ENCODE measurements around the gene PPIL4.
"Not testable (repeated sequence)": the region's sequence is repeated elsewhere in the genome, so short reads cannot be mapped to it uniquely, and the experiment has no call there.

Gene PPIL4

DNA sequence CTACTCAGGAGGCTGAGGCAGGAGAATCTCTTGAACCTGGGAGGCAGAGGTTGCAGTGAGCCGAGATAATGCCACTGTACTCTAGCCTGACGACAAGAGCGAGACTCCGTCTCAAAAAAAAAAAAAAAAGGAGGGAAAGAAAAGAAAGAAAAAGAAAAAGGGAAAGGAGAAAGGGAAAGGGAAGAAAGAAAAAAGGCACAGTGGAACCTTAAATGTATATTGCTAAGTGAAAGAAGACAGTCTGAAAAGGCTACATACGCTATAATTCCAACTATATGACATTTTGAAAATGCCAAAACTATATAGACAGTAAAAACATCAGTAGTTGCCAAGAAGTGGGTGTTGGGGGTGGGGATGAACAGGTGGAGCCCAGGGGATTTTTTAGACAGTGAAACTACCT, 16.2 kb downstream of the PPIL4 start:
- no peak for DNase-seq

DNA sequence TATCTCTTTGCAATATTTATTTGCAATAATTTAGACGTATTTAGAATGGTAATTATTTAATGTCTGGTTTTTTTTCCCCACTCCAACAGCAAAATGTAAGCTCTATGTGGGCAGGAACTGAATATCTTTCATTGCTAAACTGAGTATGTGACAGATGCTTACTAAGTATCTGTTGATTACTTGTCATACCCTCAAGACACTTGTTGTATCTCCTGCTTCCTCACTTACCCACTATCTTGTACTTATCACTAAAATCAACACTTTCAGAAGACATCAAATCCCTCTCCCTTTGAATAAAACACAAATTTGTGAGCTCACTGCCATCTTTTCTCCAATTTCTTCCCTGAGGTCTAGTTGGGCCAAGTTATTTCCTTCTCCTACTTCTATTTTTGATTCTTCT, 30.3 kb downstream of the PPIL4 start:
- DNase-seq, result no peak

DNA sequence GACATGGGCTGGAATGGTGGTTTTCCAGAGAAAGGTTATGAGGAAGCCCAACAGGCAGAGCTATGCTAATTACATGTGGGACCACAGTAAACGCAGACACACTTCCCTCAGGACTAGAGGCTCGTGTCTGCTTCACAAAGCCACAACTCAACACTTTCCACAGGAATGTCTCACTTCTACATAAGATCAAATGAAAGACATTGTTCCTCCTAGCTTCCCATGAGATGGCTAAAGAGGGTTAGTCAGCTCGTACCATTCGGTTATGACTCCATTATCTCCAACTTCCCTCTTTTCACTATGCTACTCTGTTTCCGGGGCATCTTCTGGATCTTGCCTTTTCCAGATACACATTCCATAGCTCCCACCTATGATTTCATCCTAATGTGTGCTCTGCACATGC, 31.9 kb downstream of the PPIL4 start:
- no peak for DNase-seq

DNA sequence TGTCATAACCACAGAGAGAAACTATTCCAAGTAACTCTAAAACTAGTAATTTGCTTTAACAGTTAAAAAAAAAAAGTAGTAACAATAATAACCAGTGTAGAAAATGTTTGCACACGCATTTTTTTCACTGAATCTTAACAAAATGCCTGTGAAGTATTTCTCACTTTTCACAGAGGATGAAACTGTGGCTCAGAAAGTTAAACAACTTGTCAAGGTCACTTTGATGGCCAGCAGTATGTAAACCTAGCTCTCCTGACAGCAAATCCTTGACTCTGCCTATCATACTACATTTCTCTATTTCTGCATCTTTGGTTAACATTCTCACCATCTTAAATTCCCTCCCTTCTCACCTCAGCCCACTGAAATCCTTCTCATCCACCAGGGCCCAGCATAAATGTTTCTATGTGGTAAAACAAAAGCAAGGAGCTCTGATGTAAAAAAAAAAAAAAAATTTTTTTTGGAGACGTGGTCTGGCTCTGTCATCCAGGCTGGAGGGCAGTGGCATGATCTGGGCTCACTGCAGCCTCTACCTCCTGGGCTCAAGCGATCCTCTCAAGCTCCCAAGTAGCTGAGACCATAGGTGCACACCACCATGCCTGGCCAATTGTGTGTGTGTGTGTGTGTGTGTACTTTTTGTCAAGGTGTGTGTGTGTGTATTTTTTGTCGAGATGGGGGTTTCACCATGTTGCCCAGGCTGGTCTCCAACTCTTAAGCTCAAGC, 34.9 kb downstream of the PPIL4 start:
- DNase-seq, result no peak

DNA sequence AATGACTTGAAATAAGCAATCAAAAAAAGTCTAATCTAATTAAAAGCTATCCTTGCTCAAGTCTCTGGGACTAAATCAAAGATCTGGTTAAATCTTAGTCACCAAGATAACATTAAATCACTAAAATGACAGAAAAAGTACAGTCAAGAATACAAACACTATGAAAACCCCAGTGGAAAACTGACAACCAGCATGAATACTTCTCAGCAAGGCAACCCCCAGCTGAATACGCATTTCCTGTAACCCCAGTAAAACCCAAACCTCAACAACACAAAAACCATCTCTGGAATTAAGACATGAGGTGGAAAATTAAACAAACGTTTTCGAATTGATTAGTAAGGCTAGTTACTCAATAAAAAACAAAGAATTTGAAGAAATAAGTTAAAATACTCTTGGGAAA, 37.4 kb downstream of the PPIL4 start:
- DNase-seq, result no peak

DNA sequence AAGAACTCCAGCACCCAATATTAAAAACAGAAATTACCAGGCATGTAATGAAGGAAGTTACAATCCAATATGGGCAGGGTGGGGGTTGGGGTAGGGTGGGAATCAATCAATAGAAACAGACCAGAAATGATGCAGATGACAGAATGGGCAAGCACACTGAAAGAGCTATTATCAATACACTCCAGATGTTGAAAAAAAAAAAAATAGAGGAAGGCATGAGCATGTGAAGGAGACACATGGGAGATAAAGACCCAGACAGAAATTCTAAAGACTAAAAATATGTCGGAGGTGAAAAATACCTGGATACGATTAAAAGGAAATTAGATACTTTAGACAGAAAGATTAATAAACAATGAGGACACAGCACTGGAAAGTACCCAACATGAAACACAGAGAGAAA, 42.0 kb downstream of the PPIL4 start:
- no peak for DNase-seq

DNA sequence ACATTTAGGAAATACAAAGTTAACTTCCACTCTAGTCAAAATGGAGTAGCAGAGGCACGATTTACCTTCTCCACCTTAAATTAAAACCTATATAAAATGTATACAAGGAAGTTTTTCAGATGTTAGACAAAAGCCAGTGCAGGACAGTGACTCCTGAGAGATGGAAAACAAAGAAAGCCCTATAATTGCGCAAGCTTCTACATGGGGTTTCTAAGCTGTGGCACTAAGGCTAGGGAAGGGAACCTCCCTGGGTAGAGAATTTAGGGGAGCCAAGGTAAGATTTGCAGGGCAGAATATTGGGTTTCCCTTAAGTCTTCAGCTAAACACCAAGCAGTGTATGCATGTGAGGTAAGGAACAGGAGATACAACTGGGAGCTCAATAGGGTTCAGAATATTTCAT, 42.6 kb downstream of the PPIL4 start:
- no peak for DNase-seq

DNA sequence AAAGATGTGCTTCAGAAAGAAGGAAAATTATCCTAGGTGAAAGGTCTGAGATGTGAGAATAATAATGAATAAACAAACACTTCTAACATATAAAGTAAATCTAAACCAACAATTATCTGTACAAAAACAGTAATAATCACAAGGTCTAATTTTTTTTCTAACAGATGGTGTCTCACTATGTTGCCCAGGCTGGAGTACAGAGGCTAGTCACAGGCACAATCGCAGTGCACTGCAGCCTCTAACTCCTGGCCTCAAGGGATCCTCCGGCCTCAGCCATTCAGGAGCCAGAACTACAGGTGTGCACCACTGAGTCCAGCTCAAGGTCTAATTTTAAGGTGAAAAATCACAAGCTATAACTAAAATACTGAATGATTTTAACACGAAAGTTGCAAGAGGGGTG, 44.1 kb downstream of the PPIL4 start:
- no peak for DNase-seq

DNA sequence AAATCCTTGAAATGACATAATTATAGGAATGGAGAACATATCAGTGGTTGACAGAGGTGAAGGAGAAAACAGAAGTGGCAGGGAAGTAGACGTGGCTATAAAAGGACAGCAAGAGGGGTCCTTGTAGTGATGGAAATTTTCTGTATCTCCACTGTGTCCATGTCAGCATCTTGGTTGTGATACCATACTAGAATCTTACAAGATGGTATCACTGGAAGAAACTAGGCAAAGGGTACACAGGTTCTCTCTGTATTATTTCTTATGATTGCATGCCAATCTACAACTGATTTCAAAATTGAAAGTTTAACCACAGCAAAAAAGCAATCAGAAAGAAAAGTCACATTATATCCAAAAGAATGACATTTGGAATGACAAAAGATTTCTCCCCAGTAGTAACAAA, 44.6 kb downstream of the PPIL4 start:
- DNase-seq, result no peak

DNA sequence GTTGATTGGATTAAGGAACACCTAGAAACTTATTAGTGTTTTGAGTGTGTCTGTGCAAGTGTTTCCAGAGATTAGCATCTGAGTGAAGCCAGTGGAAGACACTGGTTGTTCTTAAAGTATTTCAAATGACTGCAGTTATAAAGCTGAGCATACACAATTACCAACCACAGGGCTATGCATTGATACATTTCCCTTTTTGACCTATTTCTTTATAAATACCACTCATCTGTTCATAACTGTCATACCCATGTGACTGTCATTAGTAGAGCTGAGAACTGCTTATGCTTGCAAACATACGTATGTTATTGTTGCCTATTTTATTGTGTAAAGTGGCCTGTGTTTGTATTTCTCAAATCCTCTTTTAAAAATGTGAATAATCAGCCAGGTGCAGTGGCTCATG, 45.7 kb downstream of the PPIL4 start:
- DNase-seq, result no peak

DNA sequence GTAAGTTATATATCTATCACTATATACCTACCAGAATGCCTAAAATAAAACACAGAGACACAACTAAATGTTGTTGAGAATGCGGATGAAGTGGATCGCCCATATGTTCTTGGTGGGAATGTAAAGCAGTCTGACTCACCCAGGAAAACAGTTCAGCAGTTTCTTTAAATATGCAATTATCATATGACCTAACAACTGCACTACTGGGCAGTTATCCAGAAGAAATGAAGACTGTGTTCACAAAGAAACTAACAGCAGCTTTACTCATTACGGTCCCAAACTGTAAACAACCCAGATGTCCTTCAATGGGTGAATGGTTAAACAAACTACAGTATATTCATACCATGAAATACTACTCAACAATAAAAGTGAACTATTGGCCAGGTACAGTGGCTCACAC, 46.8 kb downstream of the PPIL4 start:
- no peak for DNase-seq

DNA sequence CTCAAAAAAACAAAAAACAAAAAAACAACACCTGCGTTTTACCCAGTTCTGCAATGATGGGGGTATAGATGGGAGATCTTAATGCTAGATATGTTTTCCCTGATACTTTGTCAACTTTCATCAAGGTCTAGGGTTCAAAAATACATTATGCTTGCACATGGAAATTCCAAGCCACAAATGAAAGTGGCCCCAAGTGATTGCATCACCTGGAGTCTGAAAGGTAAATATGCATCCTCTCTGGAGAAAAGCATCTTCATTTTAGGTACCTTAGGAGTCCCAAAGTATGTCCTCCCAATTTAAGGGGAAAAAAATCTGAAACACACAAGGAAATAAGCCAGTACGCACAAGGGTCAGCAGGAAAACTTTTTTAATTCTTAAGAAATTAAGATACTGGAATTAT, 48.5 kb downstream of the PPIL4 start:
- no peak for DNase-seq

DNA sequence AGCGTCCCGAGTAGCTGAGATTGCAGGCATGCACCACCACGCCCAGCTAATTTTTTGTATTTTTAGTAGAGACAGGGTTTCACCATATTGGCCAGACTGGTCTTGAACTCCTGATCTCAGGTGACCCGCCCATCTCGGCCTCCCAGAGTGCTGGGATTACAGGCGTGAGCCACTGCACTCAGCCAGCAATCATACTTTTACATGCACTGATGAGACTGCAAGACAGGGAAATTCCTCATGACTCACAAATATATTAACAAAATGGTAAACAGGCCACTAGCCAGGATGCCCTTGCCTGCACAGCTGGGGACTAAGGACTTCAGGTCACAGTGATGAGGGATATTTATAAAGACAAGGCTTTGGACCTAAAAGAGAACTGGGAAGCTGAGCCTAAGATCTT, 49.2 kb downstream of the PPIL4 start:
- DNase-seq, result not testable (repeated sequence)

DNA sequence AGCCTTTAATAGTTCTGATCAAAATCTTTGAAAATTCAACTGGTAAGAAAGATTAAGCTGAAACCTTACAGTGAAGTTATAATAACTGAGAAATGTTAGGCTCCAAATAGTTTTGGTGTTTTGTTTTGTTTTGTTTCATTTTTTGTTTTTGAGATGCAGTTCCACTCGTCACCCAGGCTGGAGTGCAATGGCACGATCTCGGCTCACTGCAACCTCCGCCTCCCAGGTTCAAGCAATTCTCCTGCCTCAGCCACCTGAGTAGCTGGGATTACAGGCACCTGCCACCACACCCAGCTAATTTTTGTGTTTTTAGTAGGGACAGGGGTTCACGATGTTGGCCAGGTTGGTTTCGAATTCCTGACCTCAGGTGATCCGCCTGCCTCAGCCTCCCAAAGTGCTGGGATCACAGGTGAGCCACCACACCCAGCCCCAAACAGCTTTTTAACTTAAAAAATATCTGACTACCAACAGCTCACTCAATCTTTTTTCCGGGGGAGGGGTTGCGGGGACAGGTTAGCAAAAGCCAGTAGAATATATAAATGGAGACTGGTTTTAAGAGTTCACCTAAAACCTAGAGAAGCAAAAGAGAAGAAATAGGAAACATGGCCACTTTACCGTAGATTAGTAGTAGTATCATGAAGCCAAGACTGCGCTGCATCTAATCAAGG, 50.4 kb downstream of the PPIL4 start:
- DNase-seq, result not testable (repeated sequence)

DNA sequence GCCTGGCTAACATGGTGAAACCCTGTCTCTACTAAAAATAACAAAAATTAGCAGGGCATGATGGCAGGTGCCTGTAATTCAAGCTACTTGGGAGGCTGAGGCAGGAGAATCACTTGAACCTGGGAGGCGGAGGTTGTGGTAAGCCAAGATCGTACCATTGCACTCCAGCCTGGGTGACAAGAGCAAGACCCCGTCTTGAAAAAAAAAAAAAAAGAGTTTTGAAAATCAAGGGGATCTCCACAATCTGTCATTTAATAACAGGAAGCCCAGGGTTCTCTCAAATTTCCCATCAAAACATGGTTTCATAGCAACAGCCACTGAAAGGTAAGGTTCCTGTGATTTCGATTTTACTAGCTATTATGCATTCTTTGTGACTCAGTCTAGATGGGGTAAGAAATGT, 51.0 kb downstream of the PPIL4 start:
- DNase-seq, result not testable (repeated sequence)

DNA sequence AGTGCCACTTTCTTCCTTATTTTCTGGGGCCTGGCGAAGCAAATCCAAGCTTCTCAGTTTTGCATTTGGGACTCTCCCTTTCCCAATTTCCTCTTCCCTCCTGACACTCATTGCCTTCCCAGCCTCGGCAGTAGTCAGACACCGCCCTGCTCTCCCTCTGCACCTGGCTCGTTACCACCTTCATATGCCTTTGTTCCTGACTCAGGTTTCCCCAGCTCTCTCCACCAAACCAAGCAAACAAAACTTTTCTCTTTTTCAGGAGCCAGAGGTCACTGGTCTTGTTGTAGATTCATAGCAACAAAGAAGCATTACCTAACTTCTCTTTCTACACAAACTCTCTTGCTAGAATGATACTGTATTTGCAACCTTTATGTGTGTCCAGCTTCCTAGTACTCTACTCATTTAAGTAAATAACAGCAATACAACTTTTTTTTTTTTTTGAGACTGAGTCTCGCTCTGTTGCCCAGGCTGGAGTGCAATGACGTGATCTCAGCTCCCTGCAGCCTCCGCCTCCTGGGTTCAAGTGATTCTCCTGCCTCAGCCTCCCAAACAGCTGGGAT, 52.0 kb downstream of the PPIL4 start:
- no peak for DNase-seq

DNA sequence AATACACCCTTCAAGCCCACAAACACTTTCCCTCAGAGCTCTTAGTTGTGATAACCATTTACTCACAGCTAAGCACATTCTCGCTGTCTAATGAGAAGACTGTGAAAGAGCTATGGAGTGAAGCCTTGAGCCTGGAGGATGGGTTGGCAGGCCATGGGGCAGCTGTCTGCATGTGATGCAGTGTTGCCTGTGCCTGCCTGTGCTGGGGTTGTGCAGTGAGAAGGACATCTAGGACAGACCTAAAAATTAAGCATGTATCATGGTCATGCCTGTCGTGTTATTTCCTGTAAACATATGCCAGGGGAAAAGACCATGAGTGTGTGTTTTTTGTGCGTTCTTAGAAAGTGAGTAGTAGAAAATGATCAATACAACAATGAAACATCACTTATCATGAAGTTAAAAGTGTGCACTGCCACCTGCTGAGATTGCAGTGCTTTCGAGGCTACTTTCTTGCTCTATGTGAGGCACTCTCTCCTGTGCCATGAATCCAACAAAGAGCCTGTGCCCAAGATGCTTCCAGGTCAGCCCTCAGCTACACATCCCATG, 53.0 kb downstream of the PPIL4 start:
- DNase-seq, result no peak

DNA sequence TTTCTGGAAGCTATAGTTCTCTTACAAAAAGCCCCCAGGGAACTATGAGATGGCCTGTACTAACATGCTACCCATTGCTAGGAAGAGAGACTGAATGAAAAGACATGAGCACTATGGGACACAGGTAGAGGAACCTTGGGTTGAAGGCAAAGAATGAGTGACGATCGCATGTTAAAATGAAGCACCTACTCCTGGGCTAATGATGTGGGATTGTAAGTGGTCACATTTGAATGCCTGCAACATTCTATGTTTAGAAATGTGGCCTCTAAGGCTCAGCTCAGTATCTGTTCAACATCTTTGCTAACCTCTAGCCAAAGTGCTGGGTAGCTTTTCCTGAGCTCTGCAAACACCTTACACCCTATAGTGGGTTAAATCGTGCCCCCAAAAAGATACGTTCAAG, 55.9 kb downstream of the PPIL4 start:
- no peak for DNase-seq

DNA sequence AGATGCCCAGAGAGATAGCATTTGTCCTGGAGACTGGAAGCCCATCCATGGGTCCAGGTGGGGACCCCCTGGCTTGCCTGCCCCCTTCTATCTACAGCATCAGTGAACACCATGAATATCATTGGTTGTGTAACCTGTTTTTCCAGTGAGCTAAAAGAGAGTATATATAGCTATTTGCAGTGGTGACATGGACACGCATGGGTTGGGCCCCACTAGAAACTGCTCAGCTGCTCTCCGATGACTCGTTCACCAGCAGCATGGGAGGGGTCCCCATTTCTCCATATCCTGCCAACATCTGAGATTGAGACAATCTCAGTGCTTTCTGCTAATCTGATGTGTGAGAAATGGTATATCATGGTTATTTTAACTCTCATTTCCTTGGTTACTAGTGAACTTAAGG, 57.0 kb downstream of the PPIL4 start:
- no peak for DNase-seq

DNA sequence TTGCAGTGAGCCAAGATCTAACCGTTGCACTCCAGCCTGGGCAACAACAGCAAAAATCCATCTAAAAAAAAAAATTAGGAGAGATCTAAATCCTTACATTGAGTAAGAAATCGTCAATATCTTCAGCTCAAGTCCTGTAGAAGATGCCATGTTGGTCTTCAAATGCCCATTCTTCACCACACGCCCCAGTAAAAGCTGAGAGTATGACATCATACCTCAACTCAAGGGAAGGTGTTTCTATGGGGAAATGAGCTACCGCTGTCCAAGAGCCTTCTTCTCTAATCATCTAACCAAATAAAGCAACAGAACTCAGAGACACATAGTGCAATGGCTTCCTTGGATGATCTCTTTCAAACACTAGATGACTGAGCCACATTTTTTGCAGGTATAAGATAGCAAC, 58.5 kb downstream of the PPIL4 start:
- no peak for DNase-seq

DNA sequence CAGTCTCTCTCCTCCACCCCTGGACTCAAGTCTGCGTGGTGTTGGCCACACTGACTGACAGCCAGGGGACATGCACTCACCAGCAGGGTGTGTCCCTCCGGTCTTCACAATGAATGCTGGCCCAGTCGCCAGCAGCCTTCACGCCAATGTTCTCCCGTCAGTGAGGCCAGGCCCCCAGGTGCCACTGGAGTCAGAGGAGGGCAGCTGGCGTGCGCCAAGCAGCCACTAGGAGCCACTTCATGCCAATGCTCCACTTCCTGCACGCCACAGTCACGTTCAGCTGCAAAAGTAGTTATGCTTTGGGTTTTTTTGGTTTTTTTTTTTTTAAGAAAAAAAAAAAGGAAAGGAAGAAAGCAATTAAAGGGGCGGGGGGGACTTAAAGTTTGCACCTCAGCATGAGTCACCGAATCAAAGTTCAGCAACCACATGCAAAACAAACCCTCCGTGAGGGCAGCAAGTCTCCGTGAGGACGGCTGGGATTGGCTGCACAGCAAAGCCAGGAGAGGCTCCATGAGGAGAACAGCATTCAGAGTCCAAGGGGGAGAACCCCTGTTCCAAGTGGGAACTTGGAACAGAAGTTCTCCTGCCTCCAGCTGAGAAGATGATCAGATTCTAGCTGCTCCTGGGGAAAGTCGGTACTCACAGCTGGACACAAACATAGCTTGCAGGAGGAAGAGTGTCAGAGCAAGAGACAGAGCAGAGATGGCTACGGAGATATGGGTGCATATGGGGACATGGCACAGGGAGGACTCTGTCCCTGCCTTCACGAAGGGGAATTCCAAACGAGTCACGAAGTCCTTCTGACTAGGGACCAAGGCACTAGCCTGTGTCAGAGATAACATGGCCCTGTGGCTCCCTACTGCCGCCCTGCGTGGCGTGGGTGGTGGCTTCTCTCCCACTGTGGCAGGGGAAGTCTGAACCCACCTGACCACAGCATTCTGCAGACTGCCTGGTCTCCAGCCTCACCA, 60.8 kb downstream of the PPIL4 start, which contains the start of gene ZC3H12D:
Gene ZC3H12D, minus strand, starts transcription at position 282 of the 968 bp plus-strand sequence. CDS start 10,471 bp downstream, outside the sequence.
- no peak for DNase-seq

DNA sequence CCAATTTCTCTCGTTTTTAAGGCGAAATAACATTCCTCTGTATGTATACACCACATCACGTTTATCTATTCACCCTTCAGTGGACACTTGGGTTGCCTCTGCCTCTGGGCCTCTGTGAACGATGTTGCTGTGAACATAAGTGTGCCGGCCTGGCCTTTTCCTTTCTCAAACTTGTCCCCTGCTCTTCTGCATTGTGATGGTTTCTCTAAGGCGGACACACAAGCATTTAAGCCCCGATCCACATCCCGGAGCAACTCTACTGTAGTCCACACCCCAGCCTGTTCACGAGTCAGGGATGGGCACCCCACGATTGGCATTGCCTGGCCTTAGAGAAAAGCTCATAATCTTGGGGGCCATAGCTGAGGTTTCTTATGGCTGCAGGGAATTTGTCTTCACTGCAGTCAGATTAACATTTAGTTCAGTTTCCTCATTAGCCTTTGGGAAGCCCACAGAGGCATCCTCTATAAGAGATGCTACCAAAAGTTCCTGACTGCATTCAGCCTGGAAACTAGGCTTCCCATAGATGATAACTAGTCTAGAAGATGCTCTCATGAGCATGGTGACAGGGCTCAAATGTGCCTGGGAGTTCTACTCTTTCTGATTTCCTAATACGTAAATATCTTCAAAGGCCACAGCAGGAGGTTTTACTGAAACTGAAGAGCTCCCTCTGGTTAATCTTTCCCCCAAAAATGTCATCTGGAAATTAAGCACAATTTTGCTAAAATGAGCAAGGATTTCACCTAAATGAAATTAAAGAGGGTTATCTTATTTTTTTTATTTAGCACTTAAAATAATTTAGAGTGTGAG, 61.8 kb downstream of the PPIL4 start:
- DNase-seq, result no peak

Measured in NCI-H526 (cell line).